K562 (cell line): ENCODE data around the gene TSTD2. TPM values are rescaled to one million over a fixed set of nuclear protein-coding genes. Genes with fewer than 3 reads are reported as not detected.

Source experiments
- CBX5 ChIP-seq: IDR thresholded peaks from 2 replicates; pipeline ENCODE4 v1.6.1; 2014; ENCODE audit warnings: low read depth, borderline replicate concordance
- CHD1 ChIP-seq: fragments of 200-600 bp; sonication (generic); IDR thresholded peaks from one replicate; pipeline ENCODE4 v1.6.1; 2012; ENCODE audit warnings: mild to moderate bottlenecking, moderate library complexity, low read length, inconsistent platforms
- DPF2 ChIP-seq: fragments of 450-650 bp; IDR thresholded peaks from 2 replicates; pipeline ENCODE4 v1.6.1; 2016
- FIP1L1 ChIP-seq: fragments of 200-400 bp; formaldehyde crosslinking; IDR thresholded peaks from 2 replicates; pipeline ENCODE4 v1.6.1; 2018; ENCODE audit warnings: mild to moderate bottlenecking, low read depth, low read length; ENCODE audit not compliant: poor library complexity, severe bottlenecking
- HNRNPLL ChIP-seq: fragments of 200-400 bp; formaldehyde crosslinking; IDR thresholded peaks from 2 replicates; pipeline ENCODE4 v1.6.1; 2017; ENCODE audit warnings: low read length, low read depth, mild to moderate bottlenecking; ENCODE audit not compliant: poor library complexity, severe bottlenecking
- JUN ChIP-seq, 2 experiments: sonication (generic) in 1 of 2; formaldehyde crosslinking in 1 of 2; IDR thresholded peaks; 2 replicates each; pipeline versions ENCODE4 v1.6.1 to v1.8.0; 2012 to 2022; ENCODE audit warnings: borderline replicate concordance in 2 of 2, mild to moderate bottlenecking in 2 of 2, improper control_type of control experiment in 1 of 2, low read depth in 1 of 2, low read length in 1 of 2, missing genetic modification reagents in 1 of 2
- KDM1A ChIP-seq, 2 experiments: fragments of 450-650 bp; IDR thresholded peaks; 2 replicates each; pipeline ENCODE4 v1.6.1; 2016; ENCODE audit warnings: mild to moderate bottlenecking in 2 of 2
- L3MBTL2 ChIP-seq: fragments of 450-650 bp; IDR thresholded peaks from 2 replicates; pipeline ENCODE4 v1.6.1; 2016; ENCODE audit warnings: mild to moderate bottlenecking, moderate library complexity
- MEF2D ChIP-seq: conservative IDR thresholded peaks from 2 replicates; pipeline ENCODE4 v1.6.1; 2016; ENCODE audit warnings: low read depth, missing genetic modification characterization, missing compliant biosample characterization
- NFRKB ChIP-seq: fragments of 450-650 bp; IDR thresholded peaks from 2 replicates; pipeline ENCODE4 v1.6.1; 2016; ENCODE audit warnings: low read depth
- POLR2B ChIP-seq: fragments of 450-650 bp; IDR thresholded peaks from 2 replicates; pipeline ENCODE4 v1.6.1; 2018; ENCODE audit warnings: low read depth; ENCODE audit not compliant: partially characterized antibody
- PPARD ChIP-seq: fragments of 250-450 bp; sonication (Bioruptor Pico); IDR thresholded peaks from 2 replicates; pipeline ENCODE4 v1.8.0; 2022; ENCODE audit warnings: inconsistent platforms, mild to moderate bottlenecking, moderate library complexity
- PRMT5 ChIP-seq: sonication (generic); formaldehyde crosslinking; IDR thresholded peaks from 2 replicates; pipeline ENCODE4 v1.5.0; 2020; ENCODE audit warnings: missing genetic modification reagents
- RERE ChIP-seq: sonication (generic); formaldehyde crosslinking; IDR thresholded peaks from 2 replicates; pipeline ENCODE4 v1.8.0; 2023; ENCODE audit warnings: missing genetic modification reagents, mild to moderate bottlenecking, borderline replicate concordance
- SMAD4 ChIP-seq: fragments of 250-450 bp; sonication (Bioruptor Pico); conservative IDR thresholded peaks from 2 replicates; pipeline ENCODE4 v1.8.0; 2021; ENCODE audit warnings: inconsistent platforms, mild to moderate bottlenecking, moderate library complexity
- SRSF9 ChIP-seq: fragments of 200-400 bp; formaldehyde crosslinking; IDR thresholded peaks from 2 replicates; pipeline ENCODE4 v1.6.1; 2017; ENCODE audit warnings: low read depth, low read length, borderline replicate concordance
- TBL1XR1 ChIP-seq, 2 experiments: IDR thresholded peaks; 2 replicates each; pipeline ENCODE4 v1.6.1; 2012; ENCODE audit warnings: improper control_type of control experiment in 2 of 2, low read length in 2 of 2, mild to moderate bottlenecking in 1 of 2
- polyA plus RNA-seq, 8 experiments: library from polyadenylated mRNA; depleted of rRNA in 4 of 8; stranded (reverse) in 5 of 8; unstranded in 3 of 8; fragments of >200 nt; fragmentation: Nextera tagmentation in 2 of 8; fragmentation: Illumina TruSeq in 1 of 8; extraction: Ambion mirVana in 2 of 8; extraction: Trizol in 1 of 8; gene quantifications; 2 replicates each; pipeline versions ENCODE4 v1.2.1 to v1.2.3, GENCODE V29; 2011 to 2014; ENCODE audit warnings: inconsistent platforms in 1 of 8, missing spikeins in 1 of 8
- total RNA-seq, 7 experiments: library from RNA; depleted of rRNA in 6 of 7; stranded (reverse); fragments of >200 nt in 6 of 7; fragmentation: Illumina TruSeq in 2 of 7; extraction: Trizol in 2 of 7; gene quantifications; 2 replicates each; pipeline versions ENCODE4 v1.2.1 to v1.2.3, GENCODE V29; 2011 to 2021; ENCODE audit warnings: low replicate concordance in 1 of 7
- TF ChIP-seq, protein P1 (sequence below), 2 experiments: IDR thresholded peaks; 2 replicates each; pipeline ENCODE4 v1.6.1; 2011; ENCODE audit warnings: borderline replicate concordance in 1 of 2, control low read depth in 1 of 2, low read depth in 1 of 2, low read length in 1 of 2, mild to moderate bottlenecking in 1 of 2, mixed read lengths in 1 of 2, moderate library complexity in 1 of 2; ENCODE audit not compliant: insufficient read depth in 1 of 2, insufficient read length in 1 of 2, poor library complexity in 1 of 2, severe bottlenecking in 1 of 2; ENCODE audit errors: extremely low read depth in 1 of 2

Gene TSTD2
- total and polyA plus RNA-seq, 9 of the 15 experiments (the other 6 are each of a cell fraction or from before 2014, with no cell fraction given), result 10.1 to 36.7 (median 19.0) TPM

DNA sequence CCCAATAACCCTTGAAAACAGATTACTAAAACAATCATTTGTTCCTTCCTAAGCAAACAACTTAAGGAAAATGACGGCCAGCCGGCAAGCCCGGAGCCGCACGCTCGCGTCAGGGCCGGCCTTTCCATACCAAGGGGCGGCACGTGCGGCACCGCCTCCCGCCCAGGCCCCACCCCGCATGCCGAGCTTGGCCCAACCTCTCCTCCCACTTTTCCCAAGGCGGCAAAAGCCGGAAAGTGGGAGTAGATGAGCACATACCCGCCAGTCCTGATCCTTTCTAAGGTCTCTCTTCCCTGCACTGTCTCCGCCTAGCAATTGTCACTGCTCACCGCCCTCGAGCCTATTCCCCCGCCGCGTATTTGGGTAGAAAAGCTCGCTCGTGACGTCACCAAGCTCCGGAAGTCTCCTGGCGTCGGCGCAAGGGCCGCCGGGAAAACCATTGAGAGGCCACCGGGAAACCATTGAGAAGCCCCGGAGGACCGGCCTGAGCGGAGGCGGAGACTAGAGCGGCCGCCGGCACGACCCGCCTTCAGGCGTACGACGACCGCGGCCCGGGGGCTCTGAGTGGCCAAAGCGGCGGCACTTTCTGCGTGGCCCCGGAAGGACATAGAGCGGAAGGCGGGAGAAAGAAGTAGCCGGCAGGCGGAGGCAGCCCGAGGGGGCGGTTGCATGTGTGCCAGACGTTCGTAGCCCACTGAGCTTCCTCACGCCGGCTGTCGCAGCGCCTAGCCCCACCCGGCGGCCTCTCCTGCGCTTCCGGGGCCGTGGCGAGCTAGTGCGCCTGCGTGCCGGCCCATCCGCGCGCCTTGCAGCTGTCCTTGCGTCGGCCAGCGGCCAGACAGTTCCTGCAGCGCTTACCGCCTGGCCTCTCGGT, at the start of gene TSTD2, which contains the start of gene NCBP1 (continued):
- 0 out of 2 replicates have a peak, but pooled peaks have one; percentile 66 for TF ChIP-seq PRMT5 (CRISPR knock-in tag)
- TF ChIP-seq POLR2B, result peak; percentile 52
- TF ChIP-seq, protein P1, sequence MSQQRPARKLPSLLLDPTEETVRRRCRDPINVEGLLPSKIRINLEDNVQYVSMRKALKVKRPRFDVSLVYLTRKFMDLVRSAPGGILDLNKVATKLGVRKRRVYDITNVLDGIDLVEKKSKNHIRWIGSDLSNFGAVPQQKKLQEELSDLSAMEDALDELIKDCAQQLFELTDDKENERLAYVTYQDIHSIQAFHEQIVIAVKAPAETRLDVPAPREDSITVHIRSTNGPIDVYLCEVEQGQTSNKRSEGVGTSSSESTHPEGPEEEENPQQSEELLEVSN (IDR thresholded peaks at IDR 0.05; ENCODE audit: borderline replicate concordance in 1 of 2, extremely low read depth in 1 of 2, insufficient read depth in 1 of 2, insufficient read length in 1 of 2, low read depth in 1 of 2, low read length in 1 of 2, poor library complexity in 1 of 2, severe bottlenecking in 1 of 2), result peak; percentile 89 to 96
- peak; percentile 95 for TF ChIP-seq L3MBTL2
- 0 out of 2 replicates have a peak, but pooled peaks have one; percentile 94 for TF ChIP-seq RERE
- TF ChIP-seq PPARD (CRISPR knock-in tag), result no peak
- TF ChIP-seq FIP1L1, result no peak
- TF ChIP-seq MEF2D (tag), result peak; percentile 36
- peak; percentile 97 for TF ChIP-seq HNRNPLL
- TF ChIP-seq KDM1A (IDR thresholded peaks at IDR 0.05), result no peak
- peak; percentile 28; the same call in 1 of the 2 replicates for TF ChIP-seq JUN (IDR thresholded peaks at IDR 0.05; ENCODE audit: borderline replicate concordance, low read depth, low read length)
- peak; percentile 97 for TF ChIP-seq JUN (CRISPR knock-in tag; IDR thresholded peaks at IDR 0.05; ENCODE audit: borderline replicate concordance)
- no peak for TF ChIP-seq CHD1
- peak; percentile 83 for TF ChIP-seq SMAD4 (CRISPR knock-in tag)
- no peak for TF ChIP-seq NFRKB
- peak in 1 of 2 experiments; percentile 5; a peak in 1 of 4 replicates for TF ChIP-seq TBL1XR1 (IDR thresholded peaks at IDR 0.05; ENCODE audit: low read length in 2 of 2)
- TF ChIP-seq SRSF9, result no peak
- TF ChIP-seq DPF2, result no peak
- no peak for TF ChIP-seq CBX5
